Gastrocnemius medialis (tissue), 4 donors: ENCODE data around the gene KIAA2012. TPM values are rescaled to one million over a fixed set of nuclear protein-coding genes. Genes with fewer than 3 reads are reported as not detected.

ENCODE experiments used
- ATAC-seq, 2 donors: fragments of 150-250 bp; one replicate each; pipeline ENCODE4 v1.9.1; 2016
- DNase-seq, 2 donors: peaks; one replicate each; pipeline ENCODE4 v3.0.0-alpha.2; 2019
- H3K27ac ChIP-seq, 4 donors: fragments of 200-600 bp; sonication (generic); 1 replicate in 1 of 4; 2 replicates in 3 of 4; pipeline ENCODE4 v1.5.1; 2016 to 2018; ENCODE audit warnings: mild to moderate bottlenecking in 2 of 4, moderate library complexity in 1 of 4
- H3K27me3 ChIP-seq, 3 donors: fragments of 200-600 bp; sonication (generic) in 2 of 3; 1 replicate in 1 of 3; 2 replicates in 2 of 3; pipeline versions ENCODE4 v1.5.1 to v1.6.0; 2016 to 2019; ENCODE audit warnings: mild to moderate bottlenecking in 1 of 3, moderate library complexity in 1 of 3
- H3K36me3 ChIP-seq, 2 donors: fragments of 200-600 bp; sonication (generic) in 1 of 2; one replicate each; pipeline ENCODE4 v1.5.1; 2017 to 2018
- H3K4me1 ChIP-seq, 2 donors: fragments of 200-600 bp; sonication (generic) in 1 of 2; one replicate each; pipeline ENCODE4 v1.5.1; 2016 to 2017; ENCODE audit warnings: mild to moderate bottlenecking in 2 of 2
- H3K4me3 ChIP-seq, 4 donors: fragments of 200-600 bp; sonication (generic) in 3 of 4; 1 replicate in 1 of 4; 2 replicates in 3 of 4; pipeline ENCODE4 v1.5.1; 2016 to 2019; ENCODE audit warnings: mild to moderate bottlenecking in 2 of 4
- H3K9me3 ChIP-seq, 3 donors: fragments of 200-600 bp; sonication (generic) in 2 of 3; 1 replicate in 1 of 3; 2 replicates in 2 of 3; pipeline ENCODE4 v1.5.1; 2016 to 2019
- CTCF ChIP-seq, 5 experiments: fragments of 450-650 bp in 3 of 5; fragments of 200-600 bp in 2 of 5; sonication (generic) in 2 of 5; IDR thresholded peaks in 4 of 5; conservative IDR thresholded peaks in 1 of 5; 1 replicate in 4 of 5; 2 replicates in 1 of 5; pipeline ENCODE4 v1.5.1; 2016 to 2019; ENCODE audit warnings: antibody characterized with exemption in 5 of 5, mild to moderate bottlenecking in 3 of 5, moderate library complexity in 3 of 5
- POLR2A ChIP-seq, 2 donors: fragments of 450-650 bp; IDR thresholded peaks; one replicate each; pipeline ENCODE4 v1.6.1; 2017; ENCODE audit warnings: antibody characterized with exemption in 2 of 2, mild to moderate bottlenecking in 2 of 2, moderate library complexity in 2 of 2
- in situ Hi-C, 4 donors: fragments of 200-750 bp; cut with MboI; loops; one replicate each; pipeline versions ENCODE4 v1.15.0 to v1.8.0; 2017; ENCODE audit warnings: low sequenced_read_pairs in 4 of 4
- intact Hi-C: fragments of 100-400 bp; cut with DNase I; formaldehyde crosslinking; loops from one replicate; pipeline ENCODE4 v1.15.1; 2023; ENCODE audit warnings: low total_unique reads
- total RNA-seq, 4 donors: library from RNA; depleted of rRNA; stranded (reverse); fragments of >200 nt; gene quantifications; one replicate each; pipeline versions ENCODE4 v1.1.0 to v1.2.3, GENCODE V29; 2016

KIAA2012 gene
- total RNA-seq, 4 donors from 2014 or later: not detected

- DNase-seq (no peak), ATAC-seq (no peak)
- no peak overlapping the region for H3K27ac ChIP-seq
- no peak for TF ChIP-seq POLR2A (IDR thresholded peaks at IDR 0.05)
- no peak for TF ChIP-seq CTCF (IDR thresholded peaks at IDR 0.05 in 4 of 5, conservative IDR thresholded peaks at IDR 0.05 in 1 of 5)
- H3K27me3 ChIP-seq: no peaks in the 10 kb centered on the region
- in situ Hi-C loops: no loop called here
- no peaks in the 10 kb centered on the region for H3K9me3 ChIP-seq
- H3K4me3 ChIP-seq: no peak overlapping the region
- H3K36me3 ChIP-seq: no peaks in the 10 kb centered on the region
- H3K4me1 ChIP-seq: peaks cover 17 to 22% of the 10 kb centered on the region in 2 donors
- intact Hi-C loops: no loop called here
Observed at GRCh38 chr2:202065876-202066275, 7.2 kb upstream of the KIAA2012 start.

GRCh38 chr2:202066875-202067274, 6.2 kb upstream of the KIAA2012 start:
- DNase-seq: no peak

DNA sequence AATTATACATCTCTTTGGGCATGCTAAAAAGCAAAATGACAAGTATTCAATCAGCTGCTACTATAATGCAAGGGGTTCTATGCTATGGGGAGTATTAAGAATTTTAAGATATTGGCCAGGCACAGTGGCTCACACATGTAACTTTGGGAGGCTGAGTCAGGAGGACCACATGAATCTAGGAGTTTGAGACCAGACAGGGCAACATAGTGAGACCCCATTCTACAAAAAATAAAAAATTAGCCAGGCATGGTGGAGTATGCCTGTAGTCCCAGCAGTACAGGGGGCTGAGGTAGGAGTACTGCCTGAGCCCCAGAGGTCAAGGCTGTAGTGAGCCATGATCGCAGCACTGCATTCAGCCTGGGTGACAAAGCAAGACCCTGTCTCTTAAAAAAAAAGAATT, 5.5 kb upstream of the KIAA2012 start:
- Histone ChIP-seq H3K4me3 (no peak overlapping the region), H3K9me3 (no peaks in the 10 kb centered on the region), H3K27ac (no peak overlapping the region), H3K27me3 (no peaks in the 10 kb centered on the region), H3K36me3 (no peaks in the 10 kb centered on the region), H3K4me1 (peaks cover 17 to 23% of the 10 kb centered on the region in 2 donors)
- TF ChIP-seq CTCF (IDR thresholded peaks at IDR 0.05 in 4 of 5, conservative IDR thresholded peaks at IDR 0.05 in 1 of 5) (no peak), POLR2A (IDR thresholded peaks at IDR 0.05) (no peak)
- in situ Hi-C loops: no loop called here
- intact Hi-C loops: no loop called here
- no peak for DNase-seq
- no peak for ATAC-seq

More at GRCh38 chr2:202066875-202067274, 6.2 kb upstream of the KIAA2012 start:
- ATAC-seq: no peak
- Histone ChIP-seq H3K9me3 (no peaks in the 10 kb centered on the region), H3K4me1 (peaks cover 17 to 22% of the 10 kb centered on the region in 2 donors), H3K27me3 (no peaks in the 10 kb centered on the region), H3K4me3 (no peak overlapping the region), H3K27ac (no peak overlapping the region), H3K36me3 (no peaks in the 10 kb centered on the region)
- in situ Hi-C loops: no loop called here
- no peak for TF ChIP-seq CTCF (IDR thresholded peaks at IDR 0.05 in 4 of 5, conservative IDR thresholded peaks at IDR 0.05 in 1 of 5)
- intact Hi-C loops: no loop called here

GRCh38 chr2:202069170-202070067, 3.6 kb upstream of the KIAA2012 start:
- no peaks in the 10 kb centered on the region for H3K27me3 ChIP-seq
- no peaks in the 10 kb centered on the region for H3K36me3 ChIP-seq
- H3K27ac ChIP-seq: no peak overlapping the region
- intact Hi-C loops: no loop called here
- H3K4me3 ChIP-seq: no peak overlapping the region
- no peak for DNase-seq
- peaks cover 12 to 25% of the 10 kb centered on the region in 2 donors for H3K4me1 ChIP-seq
- in situ Hi-C loops: no loop called here
- TF ChIP-seq CTCF (IDR thresholded peaks at IDR 0.05 in 4 of 5, conservative IDR thresholded peaks at IDR 0.05 in 1 of 5) (no peak), POLR2A (IDR thresholded peaks at IDR 0.05) (no peak)
- no peaks in the 10 kb centered on the region for H3K9me3 ChIP-seq
- no peak for ATAC-seq
